Activated CD4-positive, alpha-beta memory T cell treated with anti-CD3 and anti-CD28 coated beads for 36 hours (primary cell): ENCODE data around the gene ZNF219. TPM values are rescaled to one million over a fixed set of nuclear protein-coding genes. Genes with fewer than 3 reads are reported as not detected.

Source experiments
- CTCF ChIA-PET: fragments of 350-600 bp; sonication (Branson Sonifier 250); formaldehyde crosslinking; loops from one replicate; lab custom pipeline; 2021; ENCODE audit warnings: antibody characterized with exemption, inconsistent platforms; lab: Charles Lee
- POLR2A ChIA-PET: fragments of 350-600 bp; sonication (Branson Sonifier 250); formaldehyde crosslinking; loops from one replicate; lab custom pipeline; 2021; ENCODE audit warnings: antibody characterized with exemption; lab: Charles Lee
- DNase-seq: peaks from one replicate; pipeline ENCODE4 v3.0.0-alpha.2; 2020
- H3K27ac Mint-ChIP-seq: one replicate; pipeline ENCODE4 v1.8.0; 2021; ENCODE audit warnings: mixed read lengths
- H3K27me3 Mint-ChIP-seq: one replicate; pipeline ENCODE4 v1.8.0; 2021; ENCODE audit warnings: mixed read lengths
- H3K36me3 Mint-ChIP-seq: one replicate; pipeline ENCODE4 v1.8.0; 2021; ENCODE audit warnings: mixed read lengths
- H3K4me1 Mint-ChIP-seq: one replicate; pipeline ENCODE4 v1.8.0; 2021; ENCODE audit warnings: low read depth, mixed read lengths
- H3K4me3 Mint-ChIP-seq: one replicate; pipeline ENCODE4 v1.8.0; 2021; ENCODE audit warnings: mild to moderate bottlenecking, mixed read lengths
- H3K9me3 Mint-ChIP-seq: one replicate; pipeline ENCODE4 v1.8.0; 2021; ENCODE audit warnings: mixed read lengths
- intact Hi-C: fragments of 100-400 bp; cut with micrococcal nuclease; formaldehyde crosslinking; loops from one replicate; pipeline ENCODE4 v1.15.1; 2023
- total RNA-seq, 2 experiments: library from RNA; stranded (reverse); gene quantifications; one replicate each; pipeline ENCODE4 v1.2.3, GENCODE V29; 2021

The ZNF219 gene
- total RNA-seq, 2 experiments from 2014 or later, result 9.9 to 10.7 TPM

GRCh38 chr14:21066882-21067502 lies 31.5 kb downstream of the ZNF219 start:
- no peaks in the 10 kb centered on the region for H3K36me3 Mint-ChIP-seq
- POLR2A ChIA-PET, result interaction anchor here (2.6 kb wide), 1 partner anchor 37 kb away, joined by 10 read pairs; no protein-coding TSS in a partner anchor
- CTCF ChIA-PET, result interaction anchor here (0.7 to 4.6 kb wide), 10 partner anchors 17 to 96 kb away, joined by 3 to 86 read pairs (median 8); no protein-coding TSS in a partner anchor
- DNase-seq, result no peak
- H3K27ac Mint-ChIP-seq, result no peak overlapping the region
- H3K9me3 Mint-ChIP-seq, result no peaks in the 10 kb centered on the region
- H3K4me3 Mint-ChIP-seq, result no peak overlapping the region
- intact Hi-C loops, result no loop called here
- peaks cover 30% of the 10 kb centered on the region for H3K4me1 Mint-ChIP-seq
- peaks cover 55% of the 10 kb centered on the region for H3K27me3 Mint-ChIP-seq

DNA sequence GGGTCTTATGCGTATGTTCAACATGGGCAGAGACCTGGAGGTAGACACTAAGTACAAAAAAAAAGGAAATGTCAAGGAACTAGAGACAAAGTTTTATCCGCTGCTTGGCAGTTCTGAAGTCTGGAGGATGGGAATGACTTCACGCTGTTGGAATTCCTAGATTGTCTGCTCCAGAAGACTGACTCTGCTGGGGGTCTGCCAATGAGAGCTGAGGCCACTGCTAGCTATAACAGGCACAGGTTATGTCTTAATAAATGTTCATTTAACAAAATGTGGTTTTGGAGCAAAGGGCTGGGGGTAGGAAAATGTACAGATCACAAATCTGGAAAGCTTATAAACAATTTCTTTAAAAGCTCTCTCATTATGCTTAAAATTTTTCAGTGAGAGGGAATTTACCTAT lies 35.0 kb downstream of the ZNF219 start:
- peaks cover 33% of the 10 kb centered on the region for H3K27me3 Mint-ChIP-seq
- no peak overlapping the region for H3K4me3 Mint-ChIP-seq
- H3K36me3 Mint-ChIP-seq, result no peaks in the 10 kb centered on the region
- peaks cover under 1% of the 10 kb centered on the region for H3K4me1 Mint-ChIP-seq
- H3K9me3 Mint-ChIP-seq, result no peaks in the 10 kb centered on the region
- H3K27ac Mint-ChIP-seq, result no peak overlapping the region
- intact Hi-C loops, result no loop called here
- ChIA-PET POLR2A (no interaction called here), CTCF (interaction anchor here (3.0 to 3.5 kb wide), 2 partner anchors 29 to 49 kb away, joined by 14 to 15 read pairs; no protein-coding TSS in a partner anchor)
- DNase-seq, result no peak

GRCh38 chr14:21061347-21061668 lies 37.1 kb downstream of the ZNF219 start:
- H3K27me3 Mint-ChIP-seq, result peaks cover 17% of the 10 kb centered on the region
- no peak overlapping the region for H3K27ac Mint-ChIP-seq
- no peaks in the 10 kb centered on the region for H3K9me3 Mint-ChIP-seq
- intact Hi-C loops, result no loop called here
- no peak overlapping the region for H3K4me3 Mint-ChIP-seq
- CTCF ChIA-PET, result interaction anchor here (0.8 to 3.5 kb wide), 3 partner anchors 10 to 47 kb away, joined by 3 to 15 read pairs (median 14); no protein-coding TSS in a partner anchor
- no peaks in the 10 kb centered on the region for H3K4me1 Mint-ChIP-seq
- DNase-seq, result no peak
- POLR2A ChIA-PET, result no interaction called here
- H3K36me3 Mint-ChIP-seq, result no peaks in the 10 kb centered on the region

GRCh38 chr14:21060614-21061346 lies 37.7 kb downstream of the ZNF219 start:
- no peaks in the 10 kb centered on the region for H3K36me3 Mint-ChIP-seq
- ChIA-PET CTCF (interaction anchor here (3.5 kb wide), 1 partner anchor 46 kb away, joined by 14 read pairs; no protein-coding TSS in a partner anchor), POLR2A (no interaction called here)
- peaks cover 14% of the 10 kb centered on the region for H3K27me3 Mint-ChIP-seq
- intact Hi-C loops, result no loop called here
- no peaks in the 10 kb centered on the region for H3K9me3 Mint-ChIP-seq
- H3K27ac Mint-ChIP-seq, result no peak overlapping the region
- no peaks in the 10 kb centered on the region for H3K4me1 Mint-ChIP-seq
- no peak for DNase-seq
- H3K4me3 Mint-ChIP-seq, result no peak overlapping the region

GRCh38 chr14:21059842-21060613 lies 38.4 kb downstream of the ZNF219 start:
- no peaks in the 10 kb centered on the region for H3K9me3 Mint-ChIP-seq
- no peaks in the 10 kb centered on the region for H3K4me1 Mint-ChIP-seq
- DNase-seq, result no peak
- ChIA-PET CTCF (interaction anchor here (3.5 kb wide), 1 partner anchor 45 kb away, joined by 14 read pairs; no protein-coding TSS in a partner anchor), POLR2A (no interaction called here)
- no peak overlapping the region for H3K4me3 Mint-ChIP-seq
- no peaks in the 10 kb centered on the region for H3K36me3 Mint-ChIP-seq
- intact Hi-C loops, result no loop called here
- H3K27me3 Mint-ChIP-seq, result peaks cover 11% of the 10 kb centered on the region
- H3K27ac Mint-ChIP-seq, result no peak overlapping the region

GRCh38 chr14:21058903-21059302 lies 39.6 kb downstream of the ZNF219 start:
- no peak overlapping the region for H3K27ac Mint-ChIP-seq
- intact Hi-C loops, result no loop called here
- H3K4me1 Mint-ChIP-seq, result peaks cover 4% of the 10 kb centered on the region
- POLR2A ChIA-PET, result no interaction called here
- no peak overlapping the region for H3K4me3 Mint-ChIP-seq
- DNase-seq, result no peak
- H3K27me3 Mint-ChIP-seq, result peaks cover 11% of the 10 kb centered on the region
- no peaks in the 10 kb centered on the region for H3K36me3 Mint-ChIP-seq
- CTCF ChIA-PET, result interaction anchor here (1.5 to 1.8 kb wide), 2 partner anchors 33 to 44 kb away, joined by 5 read pairs; no protein-coding TSS in a partner anchor
- no peaks in the 10 kb centered on the region for H3K9me3 Mint-ChIP-seq

- Mint-ChIP-seq H3K9me3 (no peaks in the 10 kb centered on the region), H3K27me3 (peaks cover 8% of the 10 kb centered on the region), H3K4me1 (peaks cover 6% of the 10 kb centered on the region), H3K4me3 (no peak within 1 kb of the TSS), H3K27ac (no peak within 1 kb of the TSS), H3K36me3 (no peaks in the 10 kb centered on the region)
- CTCF ChIA-PET, result interaction anchor here (1.2 to 1.8 kb wide), 3 partner anchors 34 to 59 kb away, joined by 3 to 5 read pairs (median 5); partner anchors contain the start of gene SLC39A2
- intact Hi-C loops, result no loop called here
- POLR2A ChIA-PET, result interaction anchor here (0.6 kb wide), 1 partner anchor 346 kb away, joined by 5 read pairs; no protein-coding TSS in a partner anchor
- no peak for DNase-seq
These were observed 40.4 kb downstream of the ZNF219 start, which contains the start of gene RNASE8 for GRCh38 chr14:21057803-21058675. TSS of gene RNASE8 (plus strand) at chr14:21057822. CDS start at chr14:21057893, 71 bp downstream.

DNA sequence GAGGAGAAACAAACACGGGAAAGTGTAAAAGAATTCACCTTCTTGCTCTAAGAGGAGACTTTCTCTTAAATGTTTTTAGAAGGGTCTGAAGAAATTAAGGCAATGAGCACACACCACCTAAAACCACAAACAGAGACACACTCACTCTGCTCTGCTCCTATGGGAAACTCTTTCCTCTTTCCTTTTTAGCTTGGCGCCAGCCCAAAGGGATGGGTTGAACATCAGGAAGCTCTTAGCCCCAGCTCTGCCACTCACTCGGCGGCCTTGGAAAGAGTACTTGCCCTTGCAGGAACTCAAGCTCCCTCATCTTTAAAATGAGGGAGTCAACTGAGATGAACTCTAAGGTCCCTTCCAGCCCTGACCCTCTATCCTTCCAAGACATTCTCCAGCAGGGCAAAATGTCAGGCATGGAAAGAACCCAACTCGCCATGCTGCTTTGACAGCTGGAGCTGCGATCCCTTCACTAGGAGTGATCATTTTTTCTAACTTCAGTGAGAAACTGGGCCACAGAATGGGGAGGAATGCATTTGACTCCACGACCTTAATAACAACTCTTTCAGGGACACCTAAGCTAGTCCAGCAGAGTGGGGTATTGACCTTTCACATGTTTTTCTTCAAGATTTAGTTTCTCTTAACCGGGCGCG lies 41.8 kb downstream of the ZNF219 start:
- H3K36me3 Mint-ChIP-seq, result no peaks in the 10 kb centered on the region
- no peak overlapping the region for H3K4me3 Mint-ChIP-seq
- CTCF ChIA-PET, result interaction anchor here (1.1 to 1.7 kb wide), 3 partner anchors 38 to 58 kb away, joined by 3 to 5 read pairs (median 3); partner anchors contain the start of gene SLC39A2
- H3K9me3 Mint-ChIP-seq, result no peaks in the 10 kb centered on the region
- DNase-seq, result no peak
- no peak overlapping the region for H3K27ac Mint-ChIP-seq
- peaks cover 6% of the 10 kb centered on the region for H3K27me3 Mint-ChIP-seq
- POLR2A ChIA-PET, result no interaction called here
- intact Hi-C loops, result no loop called here
- peaks cover 6% of the 10 kb centered on the region for H3K4me1 Mint-ChIP-seq

- Mint-ChIP-seq H3K27ac (no peak overlapping the region), H3K4me3 (no peak overlapping the region), H3K27me3 (peaks cover 7% of the 10 kb centered on the region), H3K36me3 (no peaks in the 10 kb centered on the region), H3K4me1 (peaks cover 6% of the 10 kb centered on the region), H3K9me3 (no peaks in the 10 kb centered on the region)
- ChIA-PET POLR2A (no interaction called here), CTCF (interaction anchor here (1.7 kb wide), 1 partner anchor 37 kb away, joined by 3 read pairs; no protein-coding TSS in a partner anchor)
- intact Hi-C loops, result no loop called here
- DNase-seq, result no peak
These were observed 42.9 kb downstream of the ZNF219 start for GRCh38 chr14:21055432-21056117.

- Mint-ChIP-seq H3K27me3 (peaks cover 3% of the 10 kb centered on the region), H3K36me3 (no peaks in the 10 kb centered on the region), H3K9me3 (no peaks in the 10 kb centered on the region), H3K4me1 (peaks cover 6% of the 10 kb centered on the region), H3K4me3 (no peak overlapping the region), H3K27ac (no peak overlapping the region)
- intact Hi-C loops, result no loop called here
- ChIA-PET CTCF (no interaction called here), POLR2A (no interaction called here)
- no peak for DNase-seq
These were observed 43.7 kb downstream of the ZNF219 start for GRCh38 chr14:21054768-21055145.
